ENCODE results near the gene HSPB3.
"Not testable (repeated sequence)": the region's sequence is repeated elsewhere in the genome, so short reads cannot be mapped to it uniquely, and the experiment has no call there.

Gene HSPB3, protein sequence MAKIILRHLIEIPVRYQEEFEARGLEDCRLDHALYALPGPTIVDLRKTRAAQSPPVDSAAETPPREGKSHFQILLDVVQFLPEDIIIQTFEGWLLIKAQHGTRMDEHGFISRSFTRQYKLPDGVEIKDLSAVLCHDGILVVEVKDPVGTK

GRCh38 chr5:54455413-54456157, at the start of gene HSPB3:
Gene HSPB3 (plus strand): TSS chr5:54455699. CDS start chr5:54455790, 91 bp downstream.
- DNase-seq (ENCODE audit: low read depth in 2 of 2) = no peak

DNA sequence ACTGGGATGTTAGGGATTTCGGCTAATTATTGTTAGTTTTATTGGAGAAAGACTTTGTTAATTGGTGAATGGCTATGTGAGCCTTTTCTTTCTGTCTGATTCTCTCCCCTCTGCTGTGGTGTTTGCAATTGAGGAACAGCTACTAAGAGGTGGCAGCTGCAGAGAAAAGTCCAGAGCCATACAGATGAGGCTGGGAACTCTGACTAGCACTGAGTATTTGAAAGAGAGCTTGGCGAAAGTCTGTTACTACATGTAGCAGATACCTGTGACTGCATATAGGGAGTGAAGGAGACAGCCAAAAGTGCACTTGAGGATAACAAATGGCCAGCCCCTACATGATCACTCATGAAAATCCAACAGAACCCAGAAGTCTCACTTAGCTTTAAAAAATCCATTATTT, 44.3 kb upstream of the HSPB3 start:
- DNase-seq (ENCODE audit: low read depth in 2 of 2) = no peak

DNA sequence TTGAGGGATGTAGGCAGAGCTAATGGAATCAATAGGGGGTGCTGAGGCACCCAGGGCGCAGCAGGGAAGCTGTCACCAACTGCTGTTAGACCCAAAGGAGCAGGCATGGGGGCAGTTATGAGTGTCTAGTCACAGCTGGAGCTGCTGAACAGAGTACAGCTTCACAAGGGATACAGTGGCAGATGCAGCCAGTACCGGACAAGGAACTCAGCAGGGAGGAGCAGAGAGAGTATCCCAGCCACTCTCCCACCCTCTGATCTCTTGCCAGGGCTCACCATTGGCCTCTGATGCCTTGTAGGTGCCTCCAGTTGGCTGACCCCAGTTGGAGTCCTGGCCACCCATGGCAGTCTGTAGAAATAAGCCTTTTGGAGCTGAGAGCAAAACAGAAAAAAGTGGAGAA, 42.6 kb upstream of the HSPB3 start:
- no peak for DNase-seq (ENCODE audit: low read depth in 2 of 2)

DNA sequence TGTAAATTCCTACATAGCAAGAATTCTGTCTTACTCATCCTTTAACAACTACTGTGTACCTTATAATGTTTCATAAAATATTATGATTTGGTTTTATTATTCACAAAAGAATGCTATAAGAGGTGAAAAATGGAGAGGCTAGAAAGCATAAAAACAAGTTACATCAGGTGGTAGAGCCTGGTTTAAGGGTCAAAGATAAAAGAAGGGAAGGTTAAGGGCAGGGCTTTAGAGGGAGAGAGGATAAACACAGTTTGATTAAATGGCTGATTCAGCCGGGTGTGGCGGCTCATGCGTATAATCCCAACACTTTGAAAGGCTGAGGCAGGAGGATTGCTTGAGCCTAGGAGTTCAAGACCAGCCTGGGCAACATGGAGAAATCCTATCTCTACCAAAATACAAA, 40.4 kb upstream of the HSPB3 start:
- no peak for DNase-seq (ENCODE audit: low read depth in 2 of 2)

- no peak for DNase-seq (ENCODE audit: low read depth in 2 of 2)
Measured at GRCh38 chr5:54415896-54416601, 39.5 kb upstream of the HSPB3 start.

DNA sequence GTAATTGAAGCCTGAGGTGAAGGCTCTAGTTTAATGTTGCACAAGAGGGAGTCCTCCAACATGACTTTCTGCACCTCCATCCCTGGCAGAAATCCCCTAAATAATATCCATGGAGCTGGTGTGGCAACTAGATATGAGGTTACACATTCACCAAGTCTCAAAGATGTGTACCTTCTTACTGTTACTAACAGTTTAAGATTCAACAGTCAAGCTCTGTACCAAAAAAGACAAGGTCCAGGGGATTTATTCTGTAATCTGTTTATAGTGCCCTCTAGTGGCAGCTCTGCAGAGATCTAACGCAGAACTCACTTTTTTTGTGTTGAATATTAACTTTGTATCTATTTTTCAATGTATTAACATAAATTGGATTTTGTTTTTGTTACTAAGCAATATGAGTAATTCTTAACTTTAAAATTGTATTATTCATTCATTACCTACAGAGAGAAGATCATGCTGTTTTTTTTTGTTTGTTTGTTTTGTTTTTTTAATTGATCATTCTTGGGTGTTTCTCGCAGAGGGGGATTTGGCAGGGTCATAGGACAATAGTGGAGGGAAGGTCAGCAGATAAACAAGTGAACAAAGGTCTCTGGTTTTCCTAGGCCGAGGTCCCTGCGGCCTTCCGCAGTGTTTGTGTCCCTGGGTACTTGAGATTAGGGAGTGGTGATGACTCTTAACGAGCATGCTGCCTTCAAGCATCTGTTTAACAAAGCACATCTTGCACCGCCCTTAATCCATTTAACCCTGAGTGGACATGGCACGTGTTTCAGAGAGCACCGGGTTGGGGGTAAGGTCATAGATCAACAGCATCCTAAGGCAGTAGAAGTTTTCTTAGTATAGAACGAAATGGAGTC, 35.7 kb upstream of the HSPB3 start:
- DNase-seq (ENCODE audit: low read depth in 2 of 2) = not testable (repeated sequence)

- not testable (repeated sequence) for DNase-seq (ENCODE audit: low read depth in 2 of 2)
Measured at GRCh38 chr5:54420511-54420910, 35.0 kb upstream of the HSPB3 start.

DNA sequence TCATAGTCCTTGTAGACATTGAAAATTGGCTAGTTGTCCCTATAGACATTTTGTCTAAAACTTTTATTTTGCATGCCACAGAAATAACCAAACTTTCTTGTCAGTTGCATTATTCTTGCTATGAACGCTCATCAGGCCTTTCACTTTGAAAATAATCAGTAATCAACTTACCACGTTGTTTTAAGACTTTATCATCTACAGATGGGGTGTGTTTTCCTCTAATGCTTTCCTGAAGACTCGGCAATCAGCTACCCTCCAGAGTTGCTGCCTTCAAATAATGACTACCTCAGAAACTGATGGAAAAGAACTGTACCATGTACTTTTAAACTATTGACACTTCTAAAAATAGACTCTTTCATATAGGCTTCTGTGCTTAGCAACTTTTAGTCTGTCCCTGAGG, 33.5 kb upstream of the HSPB3 start:
- no peak for DNase-seq (ENCODE audit: low read depth in 2 of 2)

GRCh38 chr5:54425258-54425657, 30.2 kb upstream of the HSPB3 start:
- DNase-seq (ENCODE audit: low read depth in 2 of 2) = no peak

GRCh38 chr5:54426209-54426608, 29.3 kb upstream of the HSPB3 start:
- DNase-seq (ENCODE audit: low read depth in 2 of 2) = no peak

- not testable (repeated sequence) for DNase-seq (ENCODE audit: low read depth in 2 of 2)
Measured at GRCh38 chr5:54434650-54435049, 20.8 kb upstream of the HSPB3 start.

GRCh38 chr5:54438620-54439389, 16.7 kb upstream of the HSPB3 start:
- DNase-seq (ENCODE audit: low read depth in 2 of 2) = no peak

- DNase-seq (ENCODE audit: low read depth in 2 of 2) = no peak
Measured at GRCh38 chr5:54440456-54440893, 15.0 kb upstream of the HSPB3 start.

GRCh38 chr5:54442271-54442670, 13.2 kb upstream of the HSPB3 start:
- DNase-seq (ENCODE audit: low read depth in 2 of 2) = no peak

DNA sequence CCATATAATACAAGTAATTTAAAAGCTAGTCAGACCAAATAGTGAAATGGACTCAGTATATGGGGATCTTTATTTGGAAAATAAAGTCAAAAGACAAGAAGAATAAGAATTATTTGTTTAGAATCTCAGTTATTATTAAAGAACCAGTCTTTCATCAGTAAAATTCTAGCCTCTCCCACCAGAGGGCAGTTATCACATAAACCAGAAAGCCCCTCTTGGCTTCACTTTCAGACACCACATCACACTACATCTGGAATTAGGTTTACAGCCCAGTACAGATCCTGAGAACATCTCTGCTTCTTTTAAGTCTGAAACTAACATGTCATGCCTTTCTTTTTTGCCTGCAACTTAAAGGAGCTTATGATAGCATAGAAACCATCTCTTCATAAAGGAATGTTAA, 12.2 kb upstream of the HSPB3 start:
- DNase-seq (ENCODE audit: low read depth in 2 of 2) = no peak

- DNase-seq (ENCODE audit: low read depth in 2 of 2) = no peak
Measured at GRCh38 chr5:54445691-54446378, 9.7 kb upstream of the HSPB3 start.

- DNase-seq (ENCODE audit: low read depth in 2 of 2) = no peak
Measured at GRCh38 chr5:54446379-54446732, 9.1 kb upstream of the HSPB3 start.

GRCh38 chr5:54449923-54450322, 5.6 kb upstream of the HSPB3 start:
- DNase-seq (ENCODE audit: low read depth in 2 of 2) = no peak

- no peak for DNase-seq (ENCODE audit: low read depth in 2 of 2)
Measured at GRCh38 chr5:54450542-54450941, 5.0 kb upstream of the HSPB3 start.

GRCh38 chr5:54453046-54453445, 2.5 kb upstream of the HSPB3 start:
- DNase-seq (ENCODE audit: low read depth in 2 of 2) = no peak

DNA sequence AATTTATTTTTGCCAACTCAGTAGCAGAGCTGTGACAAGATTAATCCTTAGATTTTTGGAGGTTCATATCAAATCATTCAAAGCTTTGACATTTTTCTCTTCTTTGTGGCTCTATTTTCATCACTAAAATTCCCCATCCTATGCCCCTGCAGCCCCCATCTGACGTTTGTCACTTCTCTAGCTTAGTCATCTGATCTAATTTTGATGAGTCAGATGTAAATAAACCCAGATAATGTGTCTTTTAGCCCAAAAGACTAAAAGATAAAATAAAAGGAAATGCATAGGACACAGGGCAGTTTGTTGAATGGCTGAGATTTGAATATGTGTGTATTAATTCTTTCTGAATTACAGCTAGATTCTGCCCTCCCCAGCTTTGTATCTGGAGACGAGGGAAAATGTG, 897 bp upstream of the HSPB3 start:
- no peak for DNase-seq (ENCODE audit: low read depth in 2 of 2)
